DMS114 treated with DMSO at 0.1 percent for 48 hours (cell line): ENCODE results near the gene CD99.

Source experiments
- DNase-seq: peaks from one replicate; lab custom pipeline; 2025; ENCODE audit not compliant: unreplicated experiment; lab: John Stamatoyannopoulos, UW

CD99 gene

DNA sequence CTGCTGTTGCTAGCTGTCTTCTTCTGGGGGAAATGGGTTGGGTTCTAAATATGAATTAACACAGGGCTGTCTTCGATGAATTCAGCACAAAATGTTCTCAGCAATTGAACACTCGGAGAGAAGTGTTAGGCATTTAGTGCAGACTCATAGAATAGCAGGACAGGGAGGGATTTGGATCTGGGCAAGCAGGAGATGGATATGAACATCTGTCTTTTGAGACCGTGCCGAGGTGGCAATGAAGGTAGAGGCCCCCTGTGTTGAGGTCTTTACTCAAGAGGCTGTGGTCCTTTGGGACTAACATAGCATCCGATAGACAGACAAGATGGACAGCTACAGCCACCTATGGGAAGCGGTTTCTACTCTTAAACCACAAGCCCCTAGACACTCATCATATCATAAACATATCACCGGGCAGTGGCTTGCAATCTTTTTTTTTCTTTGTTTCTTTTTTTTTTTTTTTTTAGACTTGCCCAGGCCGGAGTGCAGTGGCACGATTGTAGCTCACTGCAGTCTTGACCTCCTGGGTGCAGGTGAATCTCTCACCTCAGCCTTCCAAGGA lies 6.7 kb downstream of the CD99 start:
- no peak for DNase-seq

DNA sequence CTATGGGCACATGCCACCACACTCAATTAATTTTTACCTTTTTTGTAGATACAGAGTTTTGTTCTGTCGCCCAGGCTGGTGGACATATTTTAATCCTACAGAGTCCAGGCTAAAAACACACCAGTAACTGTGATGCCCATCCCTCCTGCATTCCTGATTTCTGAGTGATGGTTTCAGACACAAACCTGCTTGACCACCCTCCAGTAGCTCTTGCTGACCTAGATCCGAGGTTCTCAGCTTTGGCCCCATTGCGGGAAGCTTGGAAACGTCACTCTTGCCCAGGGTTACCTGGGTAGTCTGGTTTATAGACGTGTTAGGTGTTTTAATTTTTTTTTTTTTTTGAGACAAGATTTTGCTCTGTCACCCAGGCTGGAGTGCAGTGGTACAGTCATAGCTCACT lies 7.5 kb downstream of the CD99 start:
- DNase-seq: no peak

DNA sequence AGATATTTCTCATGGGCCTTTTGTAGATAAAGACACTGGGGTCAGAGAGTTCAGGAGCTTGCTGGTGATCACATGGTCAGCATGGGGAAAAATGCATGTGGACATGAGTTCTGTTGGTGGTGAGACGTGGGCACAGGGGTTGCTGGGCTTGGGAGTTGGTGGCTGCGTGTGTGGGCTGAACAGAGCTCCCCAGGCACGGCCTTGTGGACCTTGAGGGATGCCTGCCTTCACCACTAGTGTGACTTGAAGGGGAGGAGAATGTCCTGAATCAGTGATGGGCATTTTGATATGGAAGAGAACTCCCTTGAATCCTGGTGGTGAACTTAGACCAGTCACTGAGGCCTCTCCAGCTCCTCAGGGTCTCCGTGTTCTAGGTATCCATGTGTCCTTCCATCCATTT lies 8.9 kb downstream of the CD99 start:
- DNase-seq: no peak

DNA sequence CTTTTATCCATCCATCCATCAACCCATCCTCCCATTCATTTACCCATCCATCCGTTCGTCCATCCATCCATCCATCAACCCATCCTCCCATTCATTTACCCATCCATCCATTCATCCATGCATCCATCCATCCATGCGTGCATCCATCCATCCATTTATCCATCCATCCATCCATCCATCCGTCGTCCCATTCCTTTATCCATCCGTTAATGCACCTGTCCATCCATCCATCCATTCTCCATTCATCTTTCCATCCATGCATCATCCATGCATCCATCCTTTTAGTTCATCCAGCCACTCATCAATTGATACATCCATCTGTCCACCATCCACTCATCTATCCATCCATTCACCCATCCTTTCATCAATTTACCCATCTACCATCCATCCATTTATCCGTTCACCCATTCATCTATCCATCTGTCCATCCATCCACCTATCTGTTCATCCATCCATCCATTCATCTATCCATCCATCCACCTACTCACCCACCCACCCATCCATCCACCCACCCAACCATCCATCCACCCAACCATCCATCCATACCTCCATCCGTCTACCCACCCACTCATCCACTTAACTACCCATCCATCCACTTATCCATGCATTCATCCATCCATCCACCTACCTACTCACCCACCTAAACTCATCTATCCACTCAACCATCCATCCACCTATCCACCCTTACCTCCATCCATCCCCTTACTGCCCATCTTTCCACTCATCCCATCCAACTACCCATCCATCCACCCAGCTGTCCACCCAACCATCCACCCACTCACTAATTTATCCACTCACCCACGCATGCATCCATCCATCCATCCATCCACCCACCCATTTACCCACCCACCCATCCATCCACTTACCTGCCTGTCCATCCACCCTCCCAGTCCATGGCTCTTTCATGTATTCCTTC lies 9.6 kb downstream of the CD99 start:
- DNase-seq: no peak

DNA sequence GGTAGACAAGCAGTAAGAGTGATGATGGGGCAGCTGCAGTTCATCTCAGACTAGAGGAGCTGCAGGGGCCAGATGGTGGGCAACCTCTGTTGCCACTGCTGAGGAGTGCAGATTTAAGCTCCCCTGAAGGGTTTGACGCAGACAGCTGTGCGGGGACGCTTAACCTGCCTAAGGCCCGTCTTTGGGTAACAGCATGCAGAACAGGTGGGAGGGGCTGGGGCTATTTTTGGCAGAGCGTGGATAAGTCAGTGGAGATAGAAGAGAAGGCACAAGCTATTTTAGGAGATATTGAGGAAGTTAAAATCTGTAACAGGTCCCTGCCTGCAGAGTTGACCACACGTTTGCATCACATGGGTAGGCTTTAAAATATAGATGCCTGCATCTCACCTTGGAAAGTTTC lies 10.5 kb downstream of the CD99 start:
- no peak for DNase-seq

DNA sequence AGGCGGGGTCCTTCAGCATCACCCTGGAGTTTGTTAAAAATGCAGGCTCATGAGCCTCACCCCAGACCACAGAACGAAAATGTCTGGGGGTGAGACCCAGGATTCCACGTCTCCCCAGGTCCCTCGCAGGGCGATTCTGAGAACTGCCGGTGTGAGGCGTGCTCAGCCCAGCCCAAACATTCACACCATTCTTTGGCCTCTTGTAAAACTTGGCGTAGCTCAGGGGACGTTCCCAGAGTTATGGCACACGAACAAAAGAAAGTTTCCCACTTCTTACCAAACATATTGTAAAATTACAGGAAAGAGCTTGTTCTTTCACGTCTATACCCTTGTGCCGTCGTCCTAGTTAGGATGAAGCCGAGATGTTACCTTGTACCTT lies 12.9 kb downstream of the CD99 start:
- DNase-seq: no peak

DNA sequence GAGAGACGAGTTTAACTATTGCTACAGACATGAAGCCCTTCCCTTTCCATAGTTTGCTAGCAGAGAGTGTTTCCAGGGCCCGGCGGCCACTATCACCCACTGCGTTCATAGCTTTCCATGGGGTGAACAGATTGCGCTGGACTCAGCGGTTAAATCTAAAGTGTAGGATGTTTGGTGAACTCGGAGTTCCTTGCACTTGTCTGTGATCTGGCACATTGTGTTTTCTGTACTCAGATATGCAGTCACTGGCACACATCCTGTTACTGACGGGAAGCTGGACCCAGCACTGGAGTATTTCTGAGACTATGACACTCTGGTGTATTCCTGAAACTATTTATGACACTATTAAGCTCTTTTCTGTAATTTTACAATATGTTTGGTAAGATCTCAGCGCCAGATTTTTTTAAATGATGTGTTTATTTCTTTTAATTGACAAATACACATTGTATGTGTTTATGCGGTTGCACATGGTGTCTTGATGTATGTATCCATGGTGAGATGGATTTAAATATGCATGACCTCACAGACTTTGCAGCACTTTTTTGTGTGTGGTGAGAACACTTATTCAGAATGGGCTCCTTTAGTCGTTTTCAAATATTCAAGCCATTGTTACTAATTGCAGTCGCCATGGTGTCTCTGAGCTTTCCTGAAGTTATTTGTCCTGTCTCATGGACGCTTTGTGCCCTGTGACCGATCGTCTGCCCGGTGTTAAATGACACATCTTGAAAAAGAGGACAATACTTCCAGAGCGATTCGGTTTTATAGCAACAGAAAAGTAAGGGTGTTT lies 14.1 kb downstream of the CD99 start:
- no peak for DNase-seq

DNA sequence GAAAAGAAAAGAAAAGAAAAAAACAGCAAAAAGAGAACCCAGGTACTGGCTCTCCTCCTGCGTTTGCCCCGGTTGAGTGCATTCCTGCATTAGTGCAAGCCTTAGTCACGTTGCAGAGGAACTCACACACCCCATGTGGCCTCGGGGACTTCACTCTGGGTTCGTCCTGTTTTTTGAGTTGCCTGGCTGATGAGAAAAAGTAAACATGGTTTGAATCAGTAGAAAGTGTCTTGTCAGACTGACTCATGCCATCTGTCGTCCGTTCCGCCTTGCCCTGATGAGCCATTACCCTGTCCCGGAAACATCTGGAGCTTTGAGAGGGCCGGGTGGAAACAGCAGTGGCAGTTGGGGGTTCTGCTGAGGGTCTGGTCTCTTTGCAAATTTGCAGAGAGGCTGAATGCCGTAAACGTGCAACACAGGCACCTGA lies 16.3 kb downstream of the CD99 start:
- no peak for DNase-seq

DNA sequence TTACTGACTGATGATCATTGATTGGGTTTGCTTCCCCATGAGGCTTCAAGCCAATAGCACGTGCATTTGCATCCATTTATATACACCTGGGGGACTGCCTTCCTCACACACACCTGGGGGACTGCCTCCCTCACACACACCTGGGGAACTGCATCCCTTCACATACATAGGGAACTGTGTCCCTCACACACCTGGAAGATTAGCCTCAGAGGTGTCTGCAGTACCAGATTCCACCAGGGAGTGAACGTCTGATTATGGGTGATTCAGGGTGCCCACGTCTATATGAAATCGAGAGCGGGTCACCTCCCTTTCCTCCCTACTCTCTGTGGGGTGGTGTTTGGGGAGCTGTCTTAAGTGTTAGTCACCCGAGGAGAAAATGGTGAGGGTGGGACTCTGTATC lies 16.9 kb downstream of the CD99 start:
- DNase-seq: no peak

DNA sequence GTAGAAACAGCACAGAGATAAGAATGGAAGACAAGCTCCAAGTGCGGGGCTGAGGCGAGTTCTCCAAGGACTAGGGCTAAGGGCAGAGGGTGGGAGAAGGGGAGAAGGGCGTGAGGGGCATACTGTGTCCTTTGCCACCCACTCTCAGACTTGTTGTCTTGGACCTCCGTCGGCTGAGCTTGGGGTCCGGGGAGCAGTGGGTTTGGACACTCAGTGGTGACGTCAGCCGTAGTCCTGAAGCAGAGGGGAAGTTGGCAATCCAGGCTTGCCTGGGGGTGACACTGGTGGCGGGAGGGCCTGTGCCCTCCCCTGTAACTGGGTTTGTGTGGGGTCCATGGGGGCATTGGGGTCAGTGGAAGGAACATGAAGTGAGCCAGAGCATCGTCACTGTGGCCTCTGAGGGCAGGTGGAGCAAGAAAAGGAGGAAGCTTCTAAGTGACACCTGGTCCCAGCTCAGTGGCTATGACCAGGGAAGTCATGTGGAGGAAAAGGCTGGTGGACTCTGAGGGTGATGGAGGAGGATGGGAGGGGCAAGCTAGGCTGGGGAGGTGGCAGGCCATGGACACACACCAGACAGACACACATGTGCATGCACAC lies 17.6 kb downstream of the CD99 start:
- DNase-seq: no peak

DNA sequence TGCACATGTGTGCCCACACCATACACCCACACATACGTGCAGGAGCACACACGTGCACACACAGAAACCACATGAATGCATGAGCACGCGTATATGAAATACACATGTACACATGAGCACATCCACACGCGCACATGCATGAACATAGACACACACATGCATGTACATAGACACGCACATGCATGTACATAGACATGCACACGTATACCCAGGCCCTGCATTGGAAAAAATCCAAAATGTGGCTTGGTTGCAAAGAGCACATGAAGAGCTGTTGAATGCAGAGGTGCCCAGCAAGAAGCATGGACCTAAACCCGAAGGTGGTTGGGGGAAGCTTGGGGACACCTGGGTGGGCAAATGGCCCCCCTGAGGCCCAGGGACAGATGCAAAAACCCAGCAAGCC lies 18.5 kb downstream of the CD99 start:
- DNase-seq: no peak

DNA sequence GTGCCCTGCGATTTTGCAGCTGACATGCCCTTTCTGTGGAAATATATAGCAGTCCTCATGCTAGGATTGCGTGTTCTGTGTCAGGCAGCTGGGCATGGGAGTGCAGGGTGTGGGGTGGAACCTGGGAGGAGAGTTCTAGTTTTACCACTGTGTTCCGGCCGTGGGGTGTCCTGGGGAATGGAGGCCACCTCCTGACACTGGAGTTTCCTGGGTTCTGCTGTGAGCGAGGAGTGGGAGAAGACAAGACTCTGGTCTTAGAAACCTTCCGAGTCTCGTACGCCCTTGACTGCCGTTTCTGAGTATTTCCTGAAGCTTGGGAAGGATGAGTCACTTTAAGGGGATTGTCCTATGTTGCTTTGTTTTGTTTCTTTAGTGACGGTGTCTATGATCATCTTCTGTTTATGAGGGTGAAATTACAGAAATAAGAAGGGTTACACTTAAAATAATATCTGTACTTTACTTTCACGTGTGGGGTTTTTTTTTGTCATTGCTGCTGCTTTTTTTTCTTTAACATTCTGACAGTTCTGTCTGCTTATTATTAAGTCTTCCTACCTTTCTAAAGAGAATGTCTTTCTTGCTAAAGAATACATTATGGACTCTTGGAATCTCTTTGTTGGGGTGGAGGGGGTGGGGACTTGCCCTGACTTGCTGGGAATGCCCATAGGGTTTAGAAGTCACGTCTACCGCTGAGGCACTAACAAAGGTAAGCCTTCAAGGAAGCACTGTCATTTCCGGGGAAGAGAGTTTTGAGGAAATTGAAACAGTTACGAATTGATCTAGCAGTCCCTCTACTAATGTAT lies 19.1 kb downstream of the CD99 start:
- DNase-seq: no peak

DNA sequence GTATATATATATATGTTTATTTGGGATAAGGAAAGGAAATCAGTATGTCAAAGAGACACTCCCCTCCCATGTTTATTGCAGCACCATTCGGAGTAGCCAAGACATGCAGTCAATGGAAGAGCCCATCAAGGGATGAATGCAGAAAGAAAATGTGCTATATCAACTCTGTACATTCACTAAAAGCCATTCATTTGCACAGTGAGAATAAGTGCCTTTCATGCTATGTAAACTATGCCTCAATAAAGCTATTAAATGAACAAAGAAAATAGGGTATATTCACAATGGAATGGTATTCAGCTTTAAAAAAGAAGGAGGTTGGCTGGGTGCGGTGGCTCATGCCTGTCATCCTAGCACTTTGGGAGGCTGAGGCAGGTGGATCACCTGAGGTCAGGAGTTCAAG lies 20.3 kb downstream of the CD99 start:
- no peak for DNase-seq

DNA sequence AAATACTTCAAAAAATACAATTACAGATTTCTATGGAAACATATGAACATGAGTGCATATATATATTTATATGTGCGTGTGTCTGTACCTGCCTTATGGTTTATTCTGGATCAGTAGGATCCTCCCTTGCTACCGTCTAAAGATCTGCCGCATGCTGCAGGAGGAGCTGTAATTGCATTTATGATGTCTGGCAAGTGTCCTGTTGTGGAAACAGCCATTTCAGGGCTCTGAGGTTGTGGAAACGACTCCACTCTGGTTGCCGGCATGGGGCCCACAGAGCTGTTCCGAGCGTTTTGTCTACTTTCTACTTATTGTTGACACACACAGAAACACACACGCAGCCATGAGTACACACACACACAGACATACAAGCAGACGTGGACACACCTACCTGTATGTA lies 21.3 kb downstream of the CD99 start:
- no peak for DNase-seq

DNA sequence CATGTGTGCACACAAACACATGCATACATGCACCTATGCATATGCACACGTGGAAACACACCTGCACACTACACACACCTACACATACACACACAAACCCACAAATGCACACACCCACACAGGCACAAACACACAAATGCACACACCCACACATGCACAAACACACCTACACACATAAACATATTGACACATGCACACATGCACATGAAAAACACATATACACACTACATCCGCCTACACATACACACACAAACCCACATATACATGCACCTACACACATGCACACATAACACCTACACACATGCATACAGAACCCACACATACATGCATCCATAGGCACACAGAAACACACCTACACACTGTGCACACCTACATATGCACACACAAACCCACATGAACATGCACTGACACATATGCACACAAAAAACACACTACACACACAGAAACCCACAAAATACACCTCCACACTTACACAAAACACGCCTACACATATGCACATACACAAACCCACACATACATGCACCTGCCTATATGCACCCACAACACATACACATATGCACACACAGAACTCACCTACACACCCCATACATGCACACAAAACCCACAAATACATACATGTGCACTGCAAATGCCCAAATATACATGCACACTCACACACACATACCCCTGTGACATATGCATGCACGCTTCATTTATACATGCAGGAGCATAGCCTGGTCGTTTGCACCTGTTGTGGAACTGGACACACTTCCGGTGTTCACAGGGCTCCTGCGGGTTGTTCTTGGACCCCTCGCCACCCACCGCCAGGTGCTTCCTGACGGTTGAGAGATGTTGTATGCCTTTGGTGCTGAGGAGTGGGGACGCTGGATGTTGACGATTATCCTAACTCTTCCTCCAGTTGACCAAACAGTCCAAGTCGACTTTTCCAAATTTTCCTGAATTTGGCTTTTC lies 22.1 kb downstream of the CD99 start:
- no peak for DNase-seq

DNA sequence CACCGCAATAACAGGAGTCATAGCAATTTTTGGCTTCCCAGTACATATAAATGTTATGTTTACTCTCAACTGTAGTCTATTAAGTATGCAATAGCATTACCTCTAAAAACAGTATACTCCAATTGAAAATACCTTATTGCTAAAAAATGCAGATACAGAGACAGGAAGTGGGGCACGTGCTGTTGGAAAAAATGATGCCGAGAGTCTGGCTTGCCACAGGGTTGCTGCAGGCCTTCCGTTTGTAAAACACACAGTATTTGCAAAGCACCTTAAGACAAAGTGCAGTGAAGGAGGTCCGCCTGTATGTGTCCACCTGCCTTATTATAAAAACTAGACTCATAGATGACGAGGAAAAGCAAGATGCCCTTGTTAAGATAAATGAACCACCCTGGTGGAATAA lies 23.5 kb downstream of the CD99 start:
- no peak for DNase-seq

DNA sequence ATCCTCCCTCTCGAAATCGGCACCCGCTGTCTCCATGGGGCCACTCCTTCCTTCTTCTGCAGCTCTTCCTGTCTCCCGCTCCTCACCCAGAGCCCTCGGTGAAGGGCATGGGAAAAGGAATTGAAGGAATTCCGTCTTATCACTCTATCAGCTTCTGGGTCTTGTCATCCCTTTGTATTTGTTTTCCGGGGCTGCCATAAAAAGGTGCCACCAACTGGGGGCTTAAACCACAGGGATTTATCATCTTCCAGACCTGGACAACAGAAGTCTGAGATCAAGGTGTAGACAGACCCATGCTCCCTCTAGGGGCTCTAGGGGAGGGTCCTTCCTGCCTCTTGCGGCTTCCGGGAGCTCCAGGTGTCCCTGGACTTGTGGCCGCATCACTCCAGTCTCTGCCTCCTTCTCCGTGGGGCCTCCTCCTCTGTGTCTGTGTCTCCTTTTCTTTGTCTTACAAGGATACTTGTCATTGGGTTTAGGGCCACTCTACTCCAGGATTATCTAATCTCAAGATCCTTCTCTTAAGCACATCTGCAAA lies 24.0 kb downstream of the CD99 start:
- no peak for DNase-seq

DNA sequence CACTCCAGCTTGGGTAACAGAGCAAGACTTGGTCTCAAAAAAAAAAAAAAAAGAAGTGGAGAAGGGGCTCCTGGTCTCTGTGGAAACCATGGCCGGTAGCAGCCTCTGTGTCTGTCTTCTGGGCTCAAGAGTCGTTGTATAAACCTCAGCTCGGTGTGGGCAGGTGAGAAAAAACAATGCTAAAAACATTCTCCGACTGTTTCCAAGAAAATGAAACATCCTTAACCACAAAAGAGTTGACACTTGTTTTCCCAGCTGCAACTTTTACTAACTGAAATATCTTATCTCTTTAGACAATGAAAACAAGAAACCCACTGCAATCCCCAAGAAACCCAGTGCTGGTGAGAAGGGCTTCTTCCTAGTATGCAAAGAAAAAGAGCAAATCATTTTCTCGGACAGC lies 26.2 kb downstream of the CD99 start:
- DNase-seq: no peak

DNA sequence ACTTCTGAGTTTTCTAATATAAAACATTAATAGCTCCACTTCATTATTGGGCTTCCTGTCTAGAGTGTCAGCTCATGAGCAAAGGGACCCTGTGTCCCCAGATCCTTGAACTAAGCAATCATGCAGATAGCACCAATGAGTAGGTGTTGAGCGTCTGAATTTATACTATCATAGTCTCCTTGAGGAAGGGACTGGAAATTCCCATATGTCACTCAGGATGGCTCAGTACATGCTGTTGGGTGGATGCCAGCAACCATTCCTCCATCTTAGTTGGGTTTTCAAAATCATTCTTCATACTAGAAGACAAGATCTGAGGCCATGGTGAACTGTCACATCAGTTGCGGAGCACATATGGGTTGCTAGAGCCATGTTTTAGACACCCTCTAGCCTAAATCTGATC lies 27.7 kb downstream of the CD99 start:
- no peak for DNase-seq
